Activated CD4-positive, CD25-positive, alpha-beta regulatory T cell treated with anti-CD3 and anti-CD28 coated beads, Interleukin-2, amount 50 U/mL, for 24 hours (primary cell): Measurements from ENCODE around the gene IDH1.
"Not testable (repeated sequence)": the region's sequence is repeated elsewhere in the genome, so short reads cannot be mapped to it uniquely, and the experiment has no call there.

Experiments
- ATAC-seq, 2 donors: fragments of 150-1000 bp; cut with Tn5 transposase; one replicate each; pipeline ENCODE4 v1.10.0; 2021; ENCODE audit warnings: mild to moderate bottlenecking in 1 of 2, moderate library complexity in 1 of 2

IDH1 gene

DNA sequence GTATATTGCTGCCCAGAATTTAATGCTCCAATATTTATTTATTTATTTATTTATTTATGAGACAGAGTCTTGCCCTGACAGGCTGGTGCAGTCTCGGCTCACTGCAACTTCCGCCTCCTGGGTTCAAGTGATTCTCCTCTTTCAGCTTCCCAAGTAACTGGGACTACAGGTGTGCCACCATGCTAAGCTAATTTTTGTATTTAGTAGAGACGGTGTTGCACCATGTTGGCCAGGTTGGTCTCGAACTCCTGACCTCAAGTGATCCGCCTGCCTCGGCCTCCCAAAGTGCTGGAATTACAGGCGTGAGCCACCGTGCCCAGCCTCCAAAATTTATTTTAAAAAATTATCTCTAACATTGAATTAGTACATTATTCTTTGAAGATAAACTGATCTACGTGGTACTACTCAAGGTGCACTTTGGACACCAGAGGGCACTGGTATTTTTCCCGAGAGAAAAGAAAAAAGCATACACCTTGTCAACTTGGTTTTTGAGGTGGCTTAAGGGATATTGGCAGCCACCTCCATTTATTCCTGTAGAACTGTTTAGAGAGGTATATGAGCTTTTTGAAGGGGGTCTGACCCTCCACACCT is 1.4 kb upstream of the IDH1 start:
- ATAC-seq = no peak

DNA sequence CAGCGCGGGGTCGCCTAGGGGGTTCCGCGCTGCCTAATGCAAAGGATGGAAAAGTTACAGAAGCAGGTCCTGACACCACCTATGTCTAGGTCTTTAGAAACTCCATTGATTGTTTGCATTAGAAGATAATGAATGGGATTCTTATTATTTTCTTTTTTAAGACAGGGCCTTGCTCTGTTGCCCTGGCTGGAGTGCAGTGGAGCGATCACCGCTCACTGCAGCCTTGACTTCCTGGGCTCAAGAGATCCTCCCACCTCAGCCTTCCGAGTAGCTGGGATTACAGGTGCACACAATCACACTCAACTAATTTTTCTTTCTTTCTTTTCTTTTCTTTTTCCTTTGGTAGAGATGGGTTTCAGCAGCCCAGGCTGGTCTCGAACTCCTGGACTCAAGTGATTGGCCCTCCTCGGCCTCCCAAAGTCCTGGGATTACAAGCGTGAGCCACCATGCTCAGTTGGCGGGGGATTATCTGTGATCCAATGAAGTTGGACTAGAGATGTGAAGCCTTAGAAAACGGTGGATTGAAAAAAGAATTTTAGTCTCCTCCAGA is 761 bp upstream of the IDH1 start:
- ATAC-seq = no peak

DNA sequence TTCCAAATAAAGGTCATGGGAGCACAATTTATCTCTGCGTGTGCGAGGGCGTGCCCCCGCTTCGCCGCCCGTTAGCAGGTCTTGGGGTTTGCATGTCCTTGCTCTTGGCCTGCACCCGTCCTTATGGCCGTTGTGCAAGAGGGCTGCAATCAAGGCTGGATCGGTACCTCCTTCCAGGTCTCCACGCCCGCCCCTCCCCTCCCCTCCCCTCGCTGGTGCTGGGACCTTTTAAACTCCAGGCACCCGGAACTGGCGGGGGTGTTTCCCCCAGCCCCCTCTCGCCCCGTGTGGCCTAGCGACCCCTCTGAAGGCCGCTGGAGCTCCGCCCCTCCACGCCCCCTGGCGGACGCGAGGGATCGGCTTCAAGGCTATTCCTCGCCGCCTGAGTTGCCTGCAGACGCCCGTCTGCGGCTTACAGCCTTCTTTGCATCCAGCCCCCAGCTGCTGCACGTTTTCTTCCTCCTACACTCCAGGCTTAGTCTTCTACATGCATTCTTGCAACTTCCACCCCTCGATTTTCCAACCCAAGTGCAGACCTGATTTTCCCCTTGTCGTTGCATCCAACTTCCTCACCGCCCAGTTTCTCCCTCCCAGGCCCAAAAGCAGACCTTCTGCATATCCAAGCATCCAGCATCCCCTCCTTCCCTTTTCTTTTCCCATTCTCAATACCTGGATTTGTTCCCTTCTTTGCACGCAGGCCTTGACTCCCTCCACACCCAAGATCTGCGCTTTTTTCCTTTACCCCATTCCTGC is 577 bp downstream of the IDH1 start:
- peak; percentile 75 to 78 for ATAC-seq

DNA sequence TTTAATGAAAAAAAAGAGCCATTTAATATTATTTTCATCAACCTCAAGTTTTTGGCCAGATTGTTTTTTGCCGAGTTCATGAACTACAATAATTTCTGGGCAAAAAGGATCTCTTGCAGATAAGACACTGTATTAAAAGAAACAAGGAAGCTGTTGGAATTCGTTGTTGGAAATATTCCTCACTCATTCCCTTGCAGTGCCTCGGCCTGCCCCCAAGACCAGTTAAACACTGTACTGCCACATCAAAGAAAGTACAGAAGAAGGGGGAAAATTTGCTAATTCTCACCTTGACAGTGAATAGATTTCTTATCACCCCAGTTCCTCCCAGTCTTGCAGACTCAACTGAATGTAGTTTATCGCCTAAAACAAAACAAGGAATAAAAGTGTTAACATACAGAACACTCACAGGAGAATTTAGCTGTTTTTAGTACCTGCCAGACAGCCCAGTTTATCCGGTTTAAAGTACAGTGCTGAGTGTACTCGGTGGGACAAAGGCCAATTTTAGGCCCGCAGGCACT is 1.2 kb downstream of the IDH1 start:
- no peak for ATAC-seq

DNA sequence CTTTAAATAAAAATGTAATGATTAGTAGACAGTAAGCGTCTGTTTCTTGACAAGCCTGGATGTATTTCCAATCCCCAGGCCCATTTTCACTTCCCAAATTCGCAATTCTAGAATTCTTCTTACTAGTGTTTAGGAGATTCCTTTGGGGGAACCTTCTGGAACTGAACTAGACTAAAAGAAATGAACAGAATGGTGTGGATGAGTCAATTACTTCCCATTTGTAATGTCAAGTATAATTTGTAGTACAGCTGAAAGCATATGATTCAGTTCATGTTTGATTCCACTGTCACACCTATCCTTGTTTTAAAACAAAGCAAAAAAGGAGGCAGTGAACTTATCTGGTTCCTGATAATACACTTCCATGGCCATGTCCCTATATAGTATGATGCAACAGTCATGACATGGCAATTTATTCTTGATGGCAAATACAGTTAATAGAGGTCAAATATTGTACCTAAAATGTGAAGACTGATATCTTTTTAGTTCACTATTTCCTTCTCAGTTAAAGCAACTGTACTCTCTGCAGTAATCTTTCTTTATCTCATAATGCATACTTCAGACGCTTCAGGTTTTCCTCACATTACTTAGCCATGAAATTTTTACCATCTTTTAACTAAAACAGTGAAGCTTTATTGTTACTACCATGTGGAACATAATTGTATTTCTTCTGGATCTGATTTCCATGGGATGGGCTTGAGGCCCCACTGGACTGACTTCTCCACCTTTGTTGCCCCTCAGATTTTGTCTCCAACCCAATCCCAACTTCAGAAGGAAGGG is 2.0 kb downstream of the IDH1 start:
- no peak for ATAC-seq

DNA sequence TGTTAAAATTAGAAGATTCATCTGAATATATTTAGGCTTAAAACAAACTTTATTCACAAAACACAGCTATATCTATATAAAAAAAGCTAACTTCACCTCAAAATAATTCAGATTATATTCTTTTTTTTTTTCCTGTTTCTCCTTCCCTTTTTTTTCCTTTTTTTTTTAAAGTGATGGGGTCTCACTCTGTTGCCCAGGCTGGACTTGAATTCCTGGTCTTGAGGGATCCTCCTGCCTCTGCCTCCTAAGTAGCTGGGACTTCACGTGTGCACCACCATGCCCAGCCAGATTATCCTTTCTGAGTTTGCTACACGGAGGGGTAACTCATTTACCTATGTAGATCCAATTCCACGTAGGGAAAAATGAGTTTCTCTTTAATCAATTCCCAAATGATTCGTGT is 3.8 kb downstream of the IDH1 start:
- ATAC-seq = no peak

DNA sequence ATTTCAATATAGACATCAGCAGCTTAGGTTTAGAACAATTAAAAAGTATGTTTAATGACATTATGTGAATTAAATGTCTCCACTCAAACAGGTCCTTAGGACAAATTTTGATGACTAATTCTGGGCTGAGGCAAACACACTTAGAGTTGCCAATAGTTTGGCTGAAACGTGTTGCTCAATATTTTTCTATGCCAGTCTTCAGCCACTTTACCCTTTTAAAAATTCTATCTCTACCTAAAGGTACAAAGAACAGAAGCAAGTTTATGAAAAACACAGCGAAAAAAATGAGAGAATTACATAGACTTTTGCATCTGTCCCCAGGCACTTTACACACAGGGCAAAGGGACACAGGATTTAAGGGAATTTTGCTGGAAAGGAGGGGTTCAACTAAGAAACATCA is 4.5 kb downstream of the IDH1 start:
- ATAC-seq = no peak

DNA sequence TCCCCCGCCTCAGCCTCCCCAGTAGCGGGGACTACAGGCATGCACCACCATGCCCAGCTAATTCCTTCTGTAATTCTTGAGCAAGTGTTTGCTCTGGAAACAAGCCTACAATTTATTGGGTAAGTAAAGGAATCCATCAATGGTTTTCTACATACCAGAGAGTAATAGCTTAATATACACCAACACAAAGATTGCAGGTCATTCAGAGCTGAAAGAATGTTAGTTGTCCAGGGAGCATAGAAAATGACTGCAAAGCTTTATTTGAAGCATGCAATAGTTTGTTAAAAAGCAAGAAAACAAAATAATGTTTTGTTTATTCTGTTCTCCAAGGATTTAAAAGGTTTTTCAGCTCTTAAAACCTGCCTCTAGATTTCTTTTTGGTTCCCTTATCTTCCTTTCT is 5.6 kb downstream of the IDH1 start:
- ATAC-seq = no peak

DNA sequence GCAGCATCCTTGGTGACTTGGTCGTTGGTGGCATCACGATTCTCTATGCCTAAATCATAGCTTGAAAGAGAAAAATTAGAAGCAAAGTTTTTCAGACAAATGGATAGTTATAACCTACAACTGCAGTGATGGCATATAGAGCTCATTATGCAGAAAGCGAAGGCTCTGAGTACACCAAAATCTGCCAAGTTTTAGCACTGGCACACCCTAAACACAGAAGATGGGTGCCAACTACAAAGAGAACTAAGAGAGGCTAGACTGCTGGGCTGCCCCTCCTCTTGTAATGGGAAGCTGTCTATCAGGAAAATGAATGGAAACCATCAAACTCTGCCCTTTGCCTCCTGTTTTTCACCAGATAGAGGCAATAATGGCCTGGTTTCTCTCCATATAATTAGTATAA is 6.3 kb downstream of the IDH1 start:
- no peak for ATAC-seq

DNA sequence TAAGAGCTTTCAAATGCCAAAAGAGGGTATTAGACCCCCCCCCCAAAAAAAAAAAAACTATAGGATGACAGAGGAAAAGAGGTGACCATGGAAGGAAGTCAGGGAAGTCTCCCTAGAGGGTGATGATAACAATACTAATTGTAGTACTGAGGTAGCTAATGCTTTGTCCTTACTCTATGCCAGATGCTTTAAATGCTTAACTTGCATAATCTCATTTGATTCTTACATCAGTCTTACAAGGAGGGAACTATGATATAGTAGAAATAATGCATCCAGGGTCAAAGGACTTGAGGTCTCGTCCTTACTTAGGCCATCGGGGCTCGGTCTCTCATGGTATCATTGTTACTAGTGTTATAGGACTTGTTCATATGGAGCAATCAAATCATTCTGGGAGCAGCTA is 9.1 kb downstream of the IDH1 start:
- no peak for ATAC-seq

DNA sequence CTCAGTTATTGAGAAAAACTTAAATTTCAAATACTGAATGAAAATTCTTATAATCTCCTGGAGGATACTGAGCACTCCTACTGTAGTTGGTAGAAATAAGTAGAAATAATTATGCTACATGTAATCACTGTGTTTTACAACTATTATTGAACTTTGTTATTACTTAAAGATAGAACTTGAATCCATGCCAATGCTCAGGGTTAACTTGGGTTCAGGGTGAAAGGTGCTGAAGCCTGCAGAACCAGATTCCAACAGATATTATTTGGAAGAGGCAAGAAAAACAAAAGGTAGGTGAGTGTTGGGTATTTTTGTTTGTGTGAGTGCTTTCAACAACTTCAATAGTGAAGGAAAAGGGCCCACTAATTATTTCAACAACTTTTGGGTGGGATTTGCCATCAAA is 10.4 kb downstream of the IDH1 start:
- no peak for ATAC-seq

DNA sequence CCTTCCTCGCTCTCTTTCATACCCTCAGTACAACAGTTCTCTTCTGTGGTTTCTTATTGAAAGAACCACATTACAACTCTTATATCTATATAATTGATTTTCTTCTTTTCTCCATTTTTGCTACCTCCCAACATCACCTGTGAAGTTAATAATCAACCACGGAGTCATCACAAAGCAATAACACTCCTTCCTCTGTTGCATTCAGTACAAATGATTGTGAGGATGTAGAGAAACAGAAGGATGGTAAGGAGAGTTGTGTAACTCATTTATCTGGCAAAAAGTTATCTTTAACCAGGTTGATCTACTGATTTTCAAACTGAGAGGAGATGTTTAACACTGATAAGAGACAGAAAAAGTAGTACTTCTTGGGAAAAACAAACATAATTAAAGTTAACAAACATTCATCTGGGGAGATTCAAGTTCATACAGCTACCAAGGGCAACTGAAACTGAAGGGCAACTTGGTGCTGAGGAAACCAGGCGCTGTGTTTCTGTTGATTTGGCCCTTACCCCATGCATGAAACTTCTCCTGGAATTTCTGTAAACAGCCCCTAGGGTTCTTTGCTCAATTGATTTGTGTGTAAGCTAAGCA is 14.2 kb downstream of the IDH1 start:
- no peak for ATAC-seq

DNA sequence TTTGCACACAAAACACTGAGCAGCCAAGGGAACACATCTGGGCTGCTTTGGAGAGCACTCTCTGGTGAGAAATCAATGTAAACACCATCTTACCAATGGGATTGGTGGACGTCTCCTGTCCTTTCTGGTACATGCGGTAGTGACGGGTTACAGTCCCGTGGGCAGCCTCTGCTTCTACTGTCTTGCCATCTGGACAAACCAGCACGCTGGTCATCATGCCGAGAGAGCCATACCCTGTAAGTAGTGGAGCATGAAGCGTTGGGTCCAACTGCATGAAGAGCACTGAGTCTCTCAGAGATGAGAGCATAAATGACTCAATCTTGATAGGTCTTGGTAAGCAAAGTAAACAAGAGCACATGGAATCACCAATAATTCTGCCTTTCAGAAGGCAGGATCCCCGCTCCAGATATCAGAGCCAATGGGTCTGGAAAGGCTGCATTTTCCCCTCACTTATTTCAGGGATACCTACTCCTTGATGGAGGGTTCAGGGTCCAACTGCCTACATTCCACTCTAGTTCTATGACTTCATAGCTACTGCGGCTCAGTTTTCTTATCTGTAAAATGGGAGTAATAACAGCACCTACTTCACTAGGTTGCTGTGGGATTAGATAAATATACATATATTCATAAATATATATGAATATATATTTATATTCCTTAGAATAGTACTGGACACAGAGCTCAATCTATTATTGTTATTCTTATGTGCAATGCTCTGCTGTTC is 14.9 kb downstream of the IDH1 start:
- no peak for ATAC-seq

DNA sequence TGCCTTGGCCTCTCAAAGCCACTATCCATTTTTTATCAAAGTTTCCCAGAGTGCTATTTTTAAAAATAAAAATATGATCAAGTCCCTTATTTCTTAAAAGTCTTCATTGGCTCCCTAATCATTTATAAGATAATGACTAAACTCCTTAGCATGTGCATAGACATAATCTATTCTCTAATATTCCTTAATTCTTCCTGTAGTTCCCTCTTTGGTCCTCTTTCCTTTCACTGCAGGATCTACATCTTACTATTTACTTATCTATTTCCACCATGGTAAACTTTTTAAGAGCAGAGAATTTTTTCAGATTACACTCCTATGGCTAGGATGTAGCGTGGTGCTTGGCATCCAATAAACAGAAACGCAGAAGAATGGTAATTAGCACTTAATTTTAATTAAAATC is 19.0 kb downstream of the IDH1 start:
- ATAC-seq = no peak

DNA sequence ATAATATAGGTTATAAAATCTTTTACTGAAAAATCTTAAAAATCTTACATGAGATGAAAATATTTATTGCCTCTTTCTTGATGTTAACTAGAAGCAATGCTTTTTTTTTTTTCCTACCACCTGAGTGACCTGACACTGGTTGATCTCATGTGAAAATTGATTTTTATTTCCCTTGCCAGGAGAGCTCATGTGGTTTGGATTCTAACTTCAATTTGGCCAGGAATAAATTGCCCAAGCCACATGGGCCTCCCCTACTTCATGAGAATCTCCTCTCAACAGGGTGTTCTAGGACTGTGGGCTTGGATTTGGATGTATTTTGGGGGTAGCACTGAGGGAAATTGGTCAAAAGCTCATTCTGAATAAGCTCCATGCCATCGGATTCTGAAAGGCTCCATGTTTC is 20.1 kb downstream of the IDH1 start:
- no peak for ATAC-seq

DNA sequence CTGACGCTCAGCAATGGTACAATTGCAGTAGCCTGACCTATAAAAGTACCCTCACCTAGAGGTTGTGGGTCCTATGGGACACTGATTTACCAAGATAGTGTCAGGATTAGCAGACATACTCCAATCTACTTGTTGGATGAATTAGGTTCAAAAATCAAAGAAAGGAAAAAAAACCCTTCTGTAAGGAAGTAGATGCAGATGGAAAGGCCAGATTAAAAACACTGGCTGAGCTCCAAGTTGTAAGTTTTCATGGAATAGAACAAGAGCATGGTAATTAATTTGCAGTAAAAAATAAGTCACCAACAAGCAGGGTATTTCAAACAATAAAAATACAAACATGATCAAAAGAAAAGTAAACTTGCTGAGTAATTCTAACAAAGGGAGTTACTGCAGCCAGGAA is 26.4 kb downstream of the IDH1 start:
- ATAC-seq = no peak

DNA sequence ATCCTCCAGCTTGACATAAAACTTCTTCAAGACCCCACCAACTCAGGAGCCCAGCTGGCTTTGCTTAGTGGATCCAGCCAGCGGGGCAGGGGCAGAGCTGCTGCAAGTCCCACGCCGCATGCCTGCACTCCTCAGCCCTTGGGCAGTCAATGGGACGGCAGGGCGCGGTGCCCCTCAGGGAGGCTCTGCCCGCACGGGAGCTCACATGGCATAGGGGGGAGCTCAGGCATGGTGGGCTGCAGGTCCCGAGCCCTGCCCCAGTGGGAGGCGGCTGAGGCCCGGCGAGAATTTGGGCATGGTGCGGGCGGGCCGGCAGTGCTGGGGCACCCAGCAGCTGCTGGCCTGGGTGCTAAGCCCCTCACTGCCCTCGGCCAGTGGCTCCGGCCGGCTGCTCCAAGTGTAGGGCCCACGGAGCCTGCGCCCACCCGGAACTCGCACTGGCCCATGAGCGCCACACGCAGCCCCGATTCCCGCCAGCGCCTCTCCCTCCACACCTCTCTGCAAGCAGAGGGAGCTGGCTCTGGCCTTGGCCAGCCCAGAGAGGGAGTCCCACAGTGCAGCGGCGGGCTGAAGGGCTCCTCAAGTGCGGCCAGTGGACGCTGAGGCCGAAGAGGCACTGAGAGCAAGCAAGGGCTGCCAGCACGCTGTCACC is 27.2 kb downstream of the IDH1 start:
- no peak for ATAC-seq

DNA sequence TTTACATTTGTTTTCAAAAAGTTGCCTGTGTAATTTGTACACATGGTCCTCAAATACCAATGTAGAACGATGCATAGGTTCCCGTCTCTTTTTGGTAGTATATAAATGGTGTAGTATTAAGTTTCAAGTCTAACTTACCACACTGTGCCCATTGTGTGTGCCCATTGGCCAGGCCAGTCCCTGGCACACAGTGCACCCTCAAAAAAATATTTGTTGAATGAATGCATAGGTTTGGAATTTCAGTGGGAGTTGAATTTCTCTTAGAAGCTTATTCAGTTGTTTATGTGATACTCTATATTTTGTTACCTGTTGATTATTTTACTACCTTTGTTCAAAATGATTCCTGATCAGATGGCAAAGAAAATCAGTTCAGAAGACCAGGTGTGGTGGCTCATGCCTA is 30.1 kb downstream of the IDH1 start:
- ATAC-seq = no peak

DNA sequence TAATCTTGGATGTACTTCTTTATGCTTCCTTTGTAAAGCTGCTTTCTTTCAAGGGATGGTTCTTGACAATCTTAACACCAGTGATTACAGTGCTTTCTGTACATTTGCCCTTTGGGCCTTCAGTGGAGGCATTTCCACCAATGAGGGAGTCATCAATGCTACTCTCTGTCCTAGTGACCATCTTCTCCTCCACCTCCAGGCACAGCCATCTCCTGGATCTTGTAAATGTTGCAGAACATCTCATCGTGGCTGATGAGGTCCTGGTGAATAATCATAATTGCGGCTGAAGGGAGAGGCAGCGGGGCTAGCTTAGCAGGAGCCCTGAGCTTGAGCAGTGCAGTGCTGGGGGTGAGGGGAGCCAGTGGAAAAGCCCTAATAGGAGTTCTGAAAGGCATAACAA is 32.5 kb downstream of the IDH1 start:
- ATAC-seq = no peak

DNA sequence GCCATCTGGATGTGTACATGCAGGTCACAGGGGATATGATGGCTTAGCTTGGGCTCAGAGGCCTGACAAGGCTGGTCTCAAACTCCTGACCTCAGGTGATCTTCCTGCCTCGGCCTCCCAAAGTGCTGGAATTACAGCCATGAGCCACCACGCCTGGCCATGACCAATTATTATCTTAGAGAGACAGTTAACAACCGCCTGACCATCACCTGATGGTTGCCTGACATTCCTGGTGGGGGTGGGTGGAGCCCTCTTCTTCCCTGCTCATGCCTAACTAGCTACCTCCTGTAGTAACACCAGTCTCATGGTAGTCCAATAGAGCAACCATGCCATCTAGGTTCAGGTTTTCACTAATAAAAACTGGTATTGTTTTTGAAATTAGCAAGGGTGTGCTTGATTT is 33.0 kb downstream of the IDH1 start:
- ATAC-seq = not testable (repeated sequence)

DNA sequence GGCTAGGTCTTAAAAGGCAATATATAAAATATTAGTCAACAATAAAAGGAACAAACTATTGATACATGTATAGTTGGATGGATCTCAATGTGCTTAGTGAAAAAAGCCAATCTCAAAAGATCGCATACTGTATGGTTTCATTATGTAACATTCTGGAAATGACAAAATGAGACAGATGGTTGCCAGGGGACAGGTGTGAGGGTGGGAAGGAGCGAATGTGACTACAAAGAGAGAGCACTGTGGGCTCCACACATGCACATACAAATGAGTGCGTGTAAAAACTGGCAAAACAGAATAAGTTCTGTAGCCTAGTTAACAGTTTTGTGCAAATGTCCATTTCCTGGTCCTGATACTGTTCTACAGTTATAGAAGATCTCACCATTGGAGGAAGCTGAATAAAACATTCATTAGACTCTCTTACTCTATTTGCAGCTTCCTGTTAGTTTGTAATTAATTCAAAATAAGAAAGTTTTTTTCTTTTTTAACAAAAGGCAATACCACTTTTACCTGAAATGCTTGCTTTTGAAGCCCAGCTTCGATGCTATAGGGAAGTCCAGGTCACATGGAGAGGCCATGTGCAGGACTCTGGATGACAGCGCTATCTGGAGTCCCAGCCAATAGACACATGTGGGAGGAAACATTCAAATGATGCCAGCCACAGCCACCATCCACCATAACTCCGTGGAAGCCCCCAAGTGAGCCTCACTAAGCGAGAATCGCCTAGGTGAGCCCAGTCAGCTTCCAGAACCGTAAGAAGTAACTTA is 44.0 kb downstream of the IDH1 start:
- no peak for ATAC-seq
